ENCODE data around the gene CDX1. TPM values are rescaled to one million over a fixed set of nuclear protein-coding genes. Genes with fewer than 3 reads are reported as not detected.

The CDX1 gene
- total RNA-seq, 1 experiment from 2014 or later, result not detected

GRCh38 chr5:150131461-150131860, 35.1 kb upstream of the CDX1 start:
- DNase-seq (ENCODE audit: low read depth), result no peak

- DNase-seq (ENCODE audit: low read depth), result no peak
These were observed 34.4 kb upstream of the CDX1 start for GRCh38 chr5:150131978-150132694.

- DNase-seq (ENCODE audit: low read depth), result no peak
These were observed 33.8 kb upstream of the CDX1 start for GRCh38 chr5:150132740-150133139.

- DNase-seq (ENCODE audit: low read depth), result no peak
These were observed 32.9 kb upstream of the CDX1 start for GRCh38 chr5:150133581-150134197.

- no peak for DNase-seq (ENCODE audit: low read depth)
These were observed 32.4 kb upstream of the CDX1 start for GRCh38 chr5:150134198-150134588.

- DNase-seq (ENCODE audit: low read depth), result no peak
These were observed 30.8 kb upstream of the CDX1 start for GRCh38 chr5:150135557-150136304.

- DNase-seq (ENCODE audit: low read depth), result no peak
These were observed 30.0 kb upstream of the CDX1 start for GRCh38 chr5:150136305-150137167.

GRCh38 chr5:150137168-150137957, 29.2 kb upstream of the CDX1 start:
- no peak for DNase-seq (ENCODE audit: low read depth)

GRCh38 chr5:150137997-150138396, 28.6 kb upstream of the CDX1 start:
- no peak for DNase-seq (ENCODE audit: low read depth)

- DNase-seq (ENCODE audit: low read depth), result peak; percentile 71
These were observed 27.9 kb upstream of the CDX1 start for GRCh38 chr5:150138551-150139265.

GRCh38 chr5:150139334-150139733, 27.2 kb upstream of the CDX1 start:
- DNase-seq (ENCODE audit: low read depth), result no peak

GRCh38 chr5:150140830-150141229, 25.7 kb upstream of the CDX1 start:
- DNase-seq (ENCODE audit: low read depth), result no peak

- DNase-seq (ENCODE audit: low read depth), result peak; percentile 63
These were observed 24.9 kb upstream of the CDX1 start for GRCh38 chr5:150141544-150142184.

- no peak for DNase-seq (ENCODE audit: low read depth)
These were observed 24.2 kb upstream of the CDX1 start for GRCh38 chr5:150142185-150142958.

- peak; percentile 94 for DNase-seq (ENCODE audit: low read depth)
These were observed 23.6 kb upstream of the CDX1 start for GRCh38 chr5:150142959-150143349.

GRCh38 chr5:150143350-150144245, 23.0 kb upstream of the CDX1 start:
- DNase-seq (ENCODE audit: low read depth), result peak; percentile 92

- peak; percentile 45 for DNase-seq (ENCODE audit: low read depth)
These were observed 22.3 kb upstream of the CDX1 start for GRCh38 chr5:150144246-150144801.

GRCh38 chr5:150144879-150145278, 21.7 kb upstream of the CDX1 start:
- no peak for DNase-seq (ENCODE audit: low read depth)

All from LHCN-M2 (cell line).